Measurements from ENCODE around the gene CCNDBP1.
A peak's percentile ranks its signal among the peaks of the same experiment; 100 is the strongest.
"Not testable (repeated sequence)": the region's sequence is repeated elsewhere in the genome, so short reads cannot be mapped to it uniquely, and the experiment has no call there.

The CCNDBP1 gene, protein sequence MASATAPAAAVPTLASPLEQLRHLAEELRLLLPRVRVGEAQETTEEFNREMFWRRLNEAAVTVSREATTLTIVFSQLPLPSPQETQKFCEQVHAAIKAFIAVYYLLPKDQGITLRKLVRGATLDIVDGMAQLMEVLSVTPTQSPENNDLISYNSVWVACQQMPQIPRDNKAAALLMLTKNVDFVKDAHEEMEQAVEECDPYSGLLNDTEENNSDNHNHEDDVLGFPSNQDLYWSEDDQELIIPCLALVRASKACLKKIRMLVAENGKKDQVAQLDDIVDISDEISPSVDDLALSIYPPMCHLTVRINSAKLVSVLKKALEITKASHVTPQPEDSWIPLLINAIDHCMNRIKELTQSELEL

DNA sequence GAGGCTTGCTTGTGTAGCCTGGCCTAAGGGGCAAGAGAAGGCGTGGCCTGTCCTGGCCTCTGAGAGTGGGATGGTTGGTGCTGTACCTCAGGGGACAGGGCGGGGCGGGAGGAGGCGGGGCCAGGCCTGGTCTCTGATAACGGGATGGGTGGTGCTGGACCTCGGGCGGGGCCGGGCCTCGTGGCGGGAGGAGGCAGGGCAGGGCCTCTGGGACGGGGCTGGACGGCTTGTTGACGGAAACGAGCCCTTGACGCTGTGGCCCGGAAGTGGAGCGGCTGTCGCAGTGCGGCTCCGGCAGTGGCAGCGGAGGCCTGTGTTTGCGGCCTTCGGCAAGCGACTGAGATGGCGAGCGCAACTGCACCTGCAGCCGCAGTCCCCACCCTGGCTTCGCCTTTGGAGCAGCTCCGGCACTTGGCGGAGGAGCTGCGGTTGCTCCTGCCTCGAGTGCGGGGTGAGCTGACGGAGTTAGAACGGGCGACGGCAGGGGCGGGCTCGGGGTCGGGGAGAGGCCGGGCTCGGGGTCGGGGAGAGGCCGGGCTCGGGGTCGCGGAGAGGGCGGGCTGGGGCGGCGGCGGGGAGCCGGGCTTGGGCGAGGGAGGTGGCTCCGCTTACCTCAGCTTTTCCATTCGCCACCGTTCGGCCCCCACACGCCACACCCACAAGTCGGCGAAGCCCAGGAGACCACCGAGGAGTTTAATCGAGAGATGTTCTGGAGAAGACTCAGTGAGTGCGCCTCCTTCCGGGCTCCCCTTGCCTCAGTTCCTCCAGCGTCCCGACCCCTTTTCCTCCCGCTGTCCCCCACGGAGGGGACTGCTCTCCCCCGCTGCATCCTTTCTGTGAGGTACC, at the start of gene CCNDBP1:
CCNDBP1 (plus strand) TSS at position 247 of the 846 bp plus-strand sequence; CDS start at position 343, 96 bp downstream.
- peak; percentile 75 to 78 for DNase-seq (ENCODE audit: low read depth in 1 of 2, low spot score in 1 of 2)

DNA sequence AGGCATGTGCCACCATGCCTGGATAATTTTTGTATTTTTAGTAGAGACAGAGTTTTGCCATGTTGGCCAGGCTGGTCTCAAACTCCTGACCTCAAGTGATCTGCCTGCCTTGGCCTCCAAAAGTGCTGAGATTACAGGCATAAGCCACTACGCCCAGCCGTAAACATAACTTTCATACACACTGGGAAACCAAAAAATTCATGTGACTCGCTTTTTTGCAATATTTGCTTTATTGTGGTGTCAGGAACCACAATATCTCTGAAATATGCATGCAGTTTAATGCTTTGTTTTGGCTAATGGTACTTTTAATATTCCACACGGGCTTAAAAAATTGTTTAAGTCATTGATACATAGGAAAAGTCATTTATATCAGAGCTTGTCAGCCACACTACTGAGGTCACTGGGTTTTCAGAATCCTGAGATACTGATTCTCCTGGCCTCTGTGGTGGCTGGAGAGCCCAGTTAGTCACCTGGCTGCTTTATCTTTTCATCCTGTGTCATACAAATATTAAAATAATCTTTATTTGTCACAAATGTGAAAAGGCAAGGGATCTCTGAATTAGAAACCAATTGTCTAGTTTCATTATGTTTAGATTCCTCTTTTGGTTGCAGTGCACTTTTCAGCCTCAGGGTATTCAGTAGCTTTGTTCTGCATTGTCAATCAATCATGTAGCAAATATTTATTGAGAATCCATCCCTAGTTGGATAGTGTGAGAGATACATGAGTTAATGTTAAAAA, 41.8 kb upstream of the CCNDBP1 start:
- no peak for DNase-seq (ENCODE audit: low read depth in 1 of 2, low spot score in 1 of 2)

DNA sequence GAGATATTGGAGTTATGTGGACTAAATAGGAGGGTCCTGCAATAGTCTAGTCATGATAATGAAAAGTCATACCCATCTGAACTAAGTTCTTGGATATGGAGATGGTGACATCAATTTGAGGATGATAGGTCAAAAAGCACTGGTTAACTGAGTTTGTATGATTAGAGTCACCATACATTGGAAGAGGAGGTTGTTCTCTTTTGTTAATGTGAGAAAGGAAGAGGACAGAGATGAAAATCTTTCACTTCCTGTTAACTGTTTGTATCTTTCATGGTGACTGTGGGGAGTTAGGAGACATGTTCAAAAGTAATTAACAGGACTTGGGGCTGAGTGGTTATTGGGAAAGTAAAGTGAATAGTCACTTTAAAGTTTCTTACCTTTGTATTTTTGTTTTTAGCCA, 40.7 kb upstream of the CCNDBP1 start:
- DNase-seq (ENCODE audit: low read depth in 1 of 2, low spot score in 1 of 2): no peak

DNA sequence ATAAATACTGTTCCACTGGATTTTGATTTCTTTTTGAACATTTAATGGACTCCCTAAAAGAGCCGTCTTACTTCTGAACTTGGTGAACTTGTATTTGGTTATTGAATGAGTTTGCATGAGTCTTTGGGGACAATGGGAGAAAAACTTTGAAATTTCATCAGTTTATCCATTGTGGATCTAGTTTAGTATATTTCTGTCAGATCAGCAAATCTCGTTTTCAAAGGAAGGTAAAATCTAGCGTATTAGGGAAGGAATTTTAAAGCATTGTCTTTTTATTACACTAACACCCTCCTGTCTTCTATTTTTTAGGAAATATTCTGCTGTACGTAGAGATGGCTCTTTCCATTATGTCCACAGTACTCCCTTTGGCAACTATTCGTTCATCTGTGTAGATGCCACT, 39.0 kb upstream of the CCNDBP1 start:
- no peak for DNase-seq (ENCODE audit: low read depth in 1 of 2, low spot score in 1 of 2)

DNA sequence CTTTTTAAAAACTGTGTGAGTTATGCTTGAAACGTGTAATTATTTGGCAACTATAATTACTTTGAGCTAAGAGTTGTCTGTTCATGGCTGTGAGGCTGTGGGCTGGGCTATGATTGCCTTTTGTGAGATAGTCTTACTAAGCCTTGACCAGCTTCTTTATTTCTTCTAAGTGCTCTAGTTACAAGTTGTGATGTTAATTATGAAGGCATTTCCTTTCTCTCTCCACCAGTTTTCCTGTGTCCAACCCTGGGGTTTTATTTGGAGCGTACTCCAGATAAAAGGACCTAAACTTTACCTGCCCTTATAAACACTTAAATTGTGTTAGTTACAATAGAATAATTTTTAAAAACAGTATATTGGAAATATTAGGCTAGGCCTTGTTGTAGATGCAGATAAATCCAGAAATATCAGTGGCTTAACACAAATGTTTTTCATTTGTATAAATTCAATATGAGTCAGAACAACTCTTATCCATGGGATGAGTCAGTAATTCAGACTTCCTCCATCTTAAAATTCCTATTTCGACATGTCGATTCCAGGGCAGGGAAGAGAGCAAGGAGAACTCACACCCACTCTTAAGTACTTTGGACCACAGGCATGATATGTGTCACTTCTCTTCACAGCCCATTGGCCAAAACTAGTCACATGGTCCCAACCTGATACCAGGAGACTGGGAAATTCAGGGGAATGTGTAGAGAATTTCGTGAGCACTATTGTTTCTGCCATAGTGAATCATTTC, 34.8 kb upstream of the CCNDBP1 start:
- no peak for DNase-seq (ENCODE audit: low read depth in 1 of 2, low spot score in 1 of 2)

DNA sequence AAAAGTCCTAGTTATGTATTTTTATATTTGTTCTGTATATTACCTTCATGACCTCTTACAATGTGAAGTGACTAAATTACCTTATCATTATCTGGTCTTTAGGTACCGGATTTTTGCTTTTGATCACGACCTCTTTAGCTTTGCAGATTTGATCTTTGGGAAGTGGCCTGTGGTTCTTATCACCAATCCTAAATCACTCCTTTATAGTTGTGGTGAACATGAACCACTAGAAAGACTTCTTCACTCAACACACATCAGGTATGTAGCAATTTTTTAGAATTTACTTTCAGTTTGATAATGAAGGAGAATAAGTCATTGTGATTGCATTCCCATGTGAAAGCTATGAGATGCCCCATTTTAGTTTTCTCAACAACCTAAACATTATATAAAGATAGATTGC, 33.5 kb upstream of the CCNDBP1 start:
- no peak for DNase-seq (ENCODE audit: low read depth in 1 of 2, low spot score in 1 of 2)

DNA sequence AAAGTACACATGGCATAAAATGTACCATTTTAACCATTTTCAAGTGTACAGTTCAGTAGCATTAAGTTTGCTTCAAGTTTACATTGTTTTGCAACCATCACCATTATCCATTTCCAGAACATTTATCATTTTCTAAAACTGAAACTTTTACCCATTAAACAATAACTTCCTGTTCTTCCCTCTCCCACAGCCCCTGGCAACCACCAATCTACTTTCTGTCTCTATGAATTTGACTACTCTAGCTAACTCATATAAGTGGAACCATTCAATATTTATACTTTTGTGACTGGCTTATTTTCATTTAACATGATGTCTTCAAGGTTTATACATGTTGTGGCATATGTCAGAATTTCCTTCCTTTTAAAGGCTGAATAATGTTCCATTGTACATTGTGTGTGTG, 31.9 kb upstream of the CCNDBP1 start:
- DNase-seq (ENCODE audit: low read depth in 1 of 2, low spot score in 1 of 2): no peak

DNA sequence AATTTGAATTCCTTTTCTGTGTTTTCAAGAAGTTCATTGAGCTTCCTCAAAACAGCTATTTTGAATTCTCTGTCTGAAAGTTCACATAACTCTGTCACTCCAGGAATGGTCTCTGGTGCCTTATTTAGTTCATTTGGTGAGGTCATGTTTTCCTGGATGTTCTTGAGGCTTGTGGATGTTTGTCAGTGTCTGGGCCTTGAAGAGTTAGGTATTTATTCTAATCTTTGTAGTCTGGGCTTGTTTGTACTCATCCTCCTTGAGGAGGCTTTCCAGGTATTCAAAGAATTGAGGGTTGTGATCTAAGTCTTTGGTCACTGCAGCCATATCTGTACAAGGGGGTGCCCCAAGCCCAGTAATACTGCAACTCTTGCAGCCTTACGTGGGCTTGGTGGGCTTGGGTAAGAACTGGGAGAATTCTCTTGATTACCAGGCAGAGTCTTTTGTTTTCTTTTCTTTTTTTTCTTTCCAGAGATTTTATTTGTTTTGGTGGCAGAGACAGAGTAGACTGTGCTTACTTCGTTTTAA, 19.3 kb upstream of the CCNDBP1 start:
- no peak for DNase-seq (ENCODE audit: low read depth in 1 of 2, low spot score in 1 of 2)

DNA sequence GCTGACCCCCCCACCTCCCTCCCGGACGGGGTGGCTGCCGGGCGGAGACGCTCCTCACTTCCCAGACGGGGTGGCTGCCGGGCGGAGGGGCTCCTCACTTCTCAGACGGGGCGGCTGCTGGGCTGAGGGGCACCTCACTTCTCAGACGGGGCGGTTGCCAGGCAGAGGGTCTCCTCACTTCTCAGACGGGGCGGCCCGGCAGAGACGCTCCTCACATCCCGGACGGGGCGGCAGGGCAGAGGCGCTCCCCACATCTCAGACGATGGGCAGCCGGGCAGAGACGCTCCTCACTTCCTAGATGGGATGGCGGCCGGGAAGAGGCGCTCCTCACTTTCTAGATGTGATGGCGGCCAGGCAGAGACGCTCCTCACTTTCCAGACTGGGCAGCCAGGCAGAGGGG, 17.9 kb upstream of the CCNDBP1 start:
- not testable (repeated sequence) for DNase-seq (ENCODE audit: low read depth in 1 of 2, low spot score in 1 of 2)

DNA sequence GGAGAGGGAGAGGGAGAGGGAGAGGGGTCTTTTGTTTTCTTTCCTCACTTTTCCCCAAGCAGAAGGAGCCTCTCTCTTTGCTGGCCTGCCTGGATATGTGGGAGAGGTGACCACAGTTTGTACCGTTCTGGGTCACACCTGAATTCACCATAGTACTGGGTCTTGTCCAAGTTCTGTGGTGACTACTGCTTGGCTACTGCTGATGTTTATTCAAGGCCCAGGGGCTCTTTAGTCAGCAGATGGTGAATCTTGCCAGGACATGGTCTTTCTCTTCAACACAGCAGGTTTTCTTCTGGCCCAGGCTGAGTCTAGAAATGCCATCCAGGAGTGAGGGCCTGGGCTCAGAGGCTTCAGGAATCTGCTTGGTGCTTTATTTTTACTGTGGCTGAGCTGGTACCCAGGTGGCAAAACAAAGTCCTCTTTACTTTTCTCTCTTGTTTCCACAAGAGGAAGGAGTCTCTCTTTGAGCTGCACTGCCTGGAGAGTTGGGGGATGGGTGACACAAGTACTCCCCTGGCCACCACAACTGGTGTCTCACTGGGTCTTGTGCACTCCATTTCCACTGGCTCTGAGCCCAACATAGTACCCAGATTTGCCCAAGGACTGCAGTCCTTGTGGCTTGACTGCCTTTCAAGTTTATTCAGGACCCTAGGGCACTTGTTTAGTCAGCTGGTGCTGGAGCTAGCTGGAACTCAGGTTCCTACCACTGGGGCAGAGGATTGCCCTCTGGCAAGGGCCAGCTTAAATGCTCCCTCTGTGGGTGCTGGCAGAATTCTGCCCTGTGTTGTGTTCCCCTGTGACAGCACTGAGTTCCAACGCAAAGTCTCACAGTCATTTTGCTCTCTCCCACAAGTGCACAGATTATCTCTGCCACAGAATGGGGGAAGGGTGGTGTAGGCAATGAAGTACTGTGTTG, 16.8 kb upstream of the CCNDBP1 start:
- DNase-seq (ENCODE audit: low read depth in 1 of 2, low spot score in 1 of 2): no peak

DNA sequence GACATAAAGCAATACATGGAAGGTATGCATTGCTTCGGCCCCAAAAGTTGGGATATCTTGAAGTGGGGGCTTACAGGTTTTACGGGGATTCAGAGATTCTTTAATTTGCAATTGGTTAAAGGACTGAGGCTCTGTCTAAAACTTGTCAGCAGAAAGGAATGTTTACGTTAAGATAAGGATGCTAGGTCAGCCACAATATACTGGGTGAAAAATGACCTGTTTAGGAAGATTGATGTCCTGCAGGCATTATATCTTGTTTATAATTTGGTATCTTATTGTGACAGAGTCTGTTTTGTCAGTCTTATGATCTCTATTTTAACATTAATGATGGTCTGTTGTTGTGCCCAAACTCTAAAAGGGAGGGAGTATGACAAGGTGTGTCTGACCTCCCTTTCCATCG, 15.3 kb upstream of the CCNDBP1 start:
- no peak for DNase-seq (ENCODE audit: low read depth in 1 of 2, low spot score in 1 of 2)

DNA sequence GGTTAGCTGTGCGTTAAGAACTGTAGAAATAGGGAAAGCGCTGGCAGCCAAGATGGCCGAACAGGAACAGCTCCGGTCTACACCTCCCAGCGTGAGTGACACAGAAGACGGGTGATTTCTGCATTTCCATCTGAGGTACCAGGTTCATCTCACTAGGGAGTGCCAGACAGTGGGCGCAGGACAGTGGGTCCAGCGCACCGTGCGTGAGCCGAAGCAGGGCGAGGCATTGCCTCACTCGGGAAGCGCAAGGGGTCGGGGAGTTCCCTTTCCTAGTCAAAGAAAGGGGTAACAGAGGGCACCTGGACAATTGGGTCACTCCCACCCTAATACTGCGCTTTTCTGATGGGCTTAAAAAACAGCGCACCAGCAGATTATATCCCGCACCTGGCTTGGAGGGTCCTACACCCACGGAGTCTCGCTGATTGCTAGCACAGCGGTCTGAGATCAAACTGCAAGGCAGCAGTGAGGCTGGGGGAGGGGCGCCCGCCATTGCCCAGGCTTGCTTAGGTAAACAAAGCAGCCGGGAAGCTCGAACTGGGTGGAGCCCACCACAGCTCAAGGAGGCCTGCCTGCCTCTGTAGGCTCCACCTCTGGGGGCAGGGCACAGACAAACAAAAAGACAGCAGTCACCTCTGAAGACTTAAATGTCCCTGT, 9.4 kb upstream of the CCNDBP1 start:
- DNase-seq (ENCODE audit: low read depth in 1 of 2, low spot score in 1 of 2): not testable (repeated sequence)

DNA sequence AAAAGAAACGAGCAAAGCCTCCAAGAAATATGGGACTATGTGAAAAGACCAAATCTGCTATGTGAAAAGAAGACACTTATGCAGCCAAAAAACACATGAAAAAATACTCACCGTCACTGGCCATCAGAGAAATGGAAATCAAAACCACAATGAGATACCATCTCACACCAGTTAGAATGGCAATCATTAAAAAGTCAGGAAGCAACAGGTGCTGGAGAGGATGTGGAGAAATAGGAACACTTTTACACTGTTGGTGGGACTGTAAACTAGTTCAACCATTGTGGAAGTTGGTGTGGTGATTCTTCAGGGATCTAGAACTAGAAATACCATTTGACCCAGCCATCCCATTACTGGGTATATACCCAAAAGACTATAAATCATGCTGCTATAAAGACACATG, 8.1 kb upstream of the CCNDBP1 start:
- DNase-seq (ENCODE audit: low read depth in 1 of 2, low spot score in 1 of 2): not testable (repeated sequence)

DNA sequence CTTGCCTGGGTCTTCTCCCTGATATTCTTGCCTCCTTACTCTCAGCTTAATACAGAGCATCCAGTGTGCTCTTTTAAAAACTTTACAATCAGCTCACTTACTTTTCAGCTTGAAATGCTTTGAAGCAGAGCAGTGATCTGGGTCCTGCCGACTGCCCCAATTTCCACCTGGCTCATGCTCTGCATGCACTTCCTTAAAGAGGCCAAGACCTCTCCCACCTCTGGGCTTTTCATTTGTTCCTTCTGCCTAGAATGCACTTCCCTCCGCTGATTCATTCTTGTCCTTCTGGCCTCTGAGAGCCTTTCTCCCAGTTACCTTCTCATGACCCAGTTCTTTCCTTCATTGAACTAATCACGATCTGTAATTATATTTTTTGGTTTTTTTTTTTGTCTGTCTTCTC, 1.9 kb upstream of the CCNDBP1 start:
- no peak for DNase-seq (ENCODE audit: low read depth in 1 of 2, low spot score in 1 of 2)

DNA sequence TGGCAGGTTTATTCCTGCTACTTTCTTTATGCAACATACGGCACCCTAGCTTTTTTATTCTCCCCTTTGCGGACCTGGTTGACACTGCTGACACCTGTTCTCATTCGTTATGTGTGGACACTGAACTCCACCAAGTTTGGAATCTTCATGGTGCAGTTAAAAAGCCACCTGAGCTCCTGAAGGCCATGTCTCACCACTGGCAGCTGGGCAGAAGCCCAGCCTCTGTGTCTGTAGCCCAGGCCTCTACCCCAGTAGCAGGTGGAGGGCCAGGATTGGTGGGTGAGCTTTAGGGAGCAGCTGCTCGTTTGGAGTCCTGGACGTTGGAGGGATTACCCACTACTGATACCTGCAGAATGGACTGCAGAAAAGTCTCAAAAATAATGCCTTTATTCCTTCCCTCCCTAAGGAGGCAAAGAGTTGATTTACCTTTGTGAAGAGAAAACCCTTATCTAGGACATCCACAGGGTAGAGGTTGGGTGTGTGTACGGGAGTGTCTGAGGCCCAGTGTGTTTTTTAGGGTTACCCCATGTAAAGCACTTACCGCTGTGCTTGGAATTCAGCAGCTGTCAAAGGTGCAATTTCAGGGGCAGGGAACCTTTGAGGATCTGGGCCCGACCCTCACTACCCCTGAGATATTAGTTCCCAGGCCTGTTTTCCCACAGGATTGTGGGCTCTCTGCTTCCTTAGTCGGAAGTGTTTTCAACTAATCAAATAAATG, 637 bp upstream of the CCNDBP1 start:
- no peak for DNase-seq (ENCODE audit: low read depth in 1 of 2, low spot score in 1 of 2)

DNA sequence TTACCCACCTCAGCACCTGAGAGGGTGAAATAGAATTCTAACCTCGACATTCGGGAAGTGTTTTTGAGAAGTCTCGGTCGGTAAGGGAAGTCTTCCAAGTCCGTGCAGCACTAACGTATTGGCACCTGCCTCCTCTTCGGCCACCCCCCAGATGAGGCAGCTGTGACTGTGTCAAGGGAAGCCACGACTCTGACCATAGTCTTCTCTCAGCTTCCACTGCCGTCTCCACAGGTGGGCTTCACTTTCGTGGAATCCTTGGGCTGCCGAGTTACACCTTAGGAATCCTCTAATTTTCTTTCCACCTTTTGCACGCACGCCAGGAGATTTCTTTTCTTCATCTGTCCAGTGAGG, 775 bp downstream of the CCNDBP1 start:
- no peak for DNase-seq (ENCODE audit: low read depth in 1 of 2, low spot score in 1 of 2)

DNA sequence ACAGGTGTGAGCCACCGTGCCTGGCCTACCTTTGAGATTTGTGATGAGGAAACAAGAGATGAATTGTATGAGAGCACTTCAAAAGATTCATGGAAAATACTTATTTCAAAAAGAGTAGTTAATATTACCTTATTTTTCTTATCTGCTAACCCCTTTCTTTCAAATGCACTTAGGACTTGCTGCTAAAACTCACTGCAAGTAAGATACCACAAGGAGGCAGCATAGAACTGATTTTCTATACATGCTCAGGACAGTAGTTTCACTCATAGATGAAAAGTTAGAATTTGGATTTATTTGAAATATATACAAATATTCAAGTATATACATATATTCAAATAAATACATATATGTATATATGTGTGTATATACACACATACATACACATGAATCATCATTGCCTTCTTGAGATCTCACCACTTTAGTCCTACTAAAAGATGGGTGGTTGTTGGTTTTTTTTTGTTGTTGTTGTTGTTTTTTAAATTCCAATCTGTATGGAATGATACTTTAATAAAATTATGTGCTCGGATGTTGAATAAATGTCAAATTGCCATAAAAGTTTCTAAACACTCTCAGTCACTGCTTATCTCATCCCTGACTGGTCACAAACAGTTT, 2.4 kb downstream of the CCNDBP1 start:
- DNase-seq (ENCODE audit: low read depth in 1 of 2, low spot score in 1 of 2): no peak

DNA sequence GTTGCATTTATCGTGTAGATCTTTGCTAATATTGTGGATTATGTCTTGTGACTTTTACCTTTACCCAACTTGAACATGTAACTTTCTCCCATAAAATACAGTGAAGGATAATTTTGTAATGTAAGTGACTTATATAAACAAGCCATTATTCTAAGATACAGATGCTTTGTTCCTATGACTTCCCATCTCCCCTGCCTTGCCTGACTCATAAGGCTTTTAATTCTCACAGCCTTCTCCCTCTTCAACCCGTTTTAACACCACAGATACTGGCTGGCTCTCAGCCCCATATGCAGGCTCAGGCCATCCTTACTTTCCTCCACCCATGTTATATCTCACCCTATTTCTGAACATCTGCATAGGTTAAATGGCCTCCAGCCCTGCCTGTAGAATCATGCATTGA, 4.1 kb downstream of the CCNDBP1 start:
- no peak for DNase-seq (ENCODE audit: low read depth in 1 of 2, low spot score in 1 of 2)

Data from stimulated activated CD4-positive, alpha-beta T cell treated with anti-CD3 and anti-CD28 coated beads, Interleukin-15, amount 100 ng/mL, for 1 hour (primary cell).